Smooth muscle cell (in vitro differentiated cells): ENCODE results near the gene TMEM63B. TPM values are rescaled to one million over a fixed set of nuclear protein-coding genes. Genes with fewer than 3 reads are reported as not detected.

Source experiments
- DNase-seq: peaks from one replicate; lab custom pipeline; 2025; ENCODE audit not compliant: unreplicated experiment; lab: John Stamatoyannopoulos, UW
- H2AFZ ChIP-seq: fragments of 200-600 bp; sonication (generic); 2 replicates; pipeline ENCODE4 v1.6.0; 2016; ENCODE audit warnings: antibody characterized with exemption, low read depth, mild to moderate bottlenecking
- H3F3A ChIP-seq: fragments of 200-600 bp; sonication (generic); 2 replicates; pipeline ENCODE4 v1.6.0; 2017; ENCODE audit warnings: antibody characterized with exemption, low read depth
- H3K27ac ChIP-seq: fragments of 200-600 bp; sonication (generic); 2 replicates; pipeline ENCODE4 v1.5.1; 2016; ENCODE audit warnings: low read depth, mild to moderate bottlenecking
- H3K27me3 ChIP-seq: fragments of 200-600 bp; sonication (generic); 2 replicates; pipeline ENCODE4 v1.6.1; 2016; ENCODE audit warnings: low read depth, mild to moderate bottlenecking
- H3K36me3 ChIP-seq: fragments of 200-600 bp; sonication (generic); 2 replicates; pipeline ENCODE4 v1.5.1; 2016; ENCODE audit warnings: low read depth
- H3K4me1 ChIP-seq: fragments of 200-600 bp; sonication (generic); 2 replicates; pipeline ENCODE4 v1.5.1; 2016; ENCODE audit warnings: low read depth
- H3K4me2 ChIP-seq: fragments of 200-600 bp; sonication (generic); 2 replicates; pipeline ENCODE4 v1.6.0; 2016; ENCODE audit warnings: mild to moderate bottlenecking
- H3K4me3 ChIP-seq: fragments of 200-600 bp; sonication (generic); 2 replicates; pipeline ENCODE4 v1.5.1; 2016; ENCODE audit warnings: mild to moderate bottlenecking
- H3K79me2 ChIP-seq: fragments of 200-600 bp; sonication (generic); 2 replicates; pipeline ENCODE4 v1.6.0; 2016; ENCODE audit warnings: low read depth, mild to moderate bottlenecking
- H3K9ac ChIP-seq: fragments of 200-600 bp; sonication (generic); 2 replicates; pipeline ENCODE4 v1.6.0; 2016; ENCODE audit warnings: low read depth
- H3K9me3 ChIP-seq: fragments of 200-600 bp; sonication (generic); replicated peaks from 2 replicates; pipeline ENCODE4 v1.5.1; 2016; ENCODE audit warnings: low read depth
- H4K20me1 ChIP-seq: fragments of 200-600 bp; sonication (generic); 2 replicates; pipeline ENCODE4 v1.6.0; 2016; ENCODE audit warnings: low read depth
- WGBS: methylation state at CpG from one replicate; pipeline ENCODE4 v1.1.7; 2016; ENCODE audit warnings: low lambda C conversion rate; 5-methylcytosine and 5-hydroxymethylcytosine counted together
- polyA plus RNA-seq: library from polyadenylated mRNA; unstranded; fragments of >200 nt; fragmentation: Nextera tagmentation; extraction: Ambion mirVana; gene quantifications from 2 replicates; pipeline ENCODE4 v1.2.1, GENCODE V29; 2016
- total RNA-seq: library from RNA; depleted of rRNA; stranded (reverse); fragments of >200 nt; gene quantifications from 2 replicates; pipeline ENCODE4 v1.2.3, GENCODE V29; 2014
- TF ChIP-seq, protein P1 (sequence below): fragments of 200-600 bp; sonication (generic); IDR thresholded peaks from 2 replicates; pipeline ENCODE4 v1.5.1; 2017; ENCODE audit warnings: borderline replicate concordance, mild to moderate bottlenecking, antibody characterized with exemption; ENCODE audit not compliant: insufficient read depth, poor library complexity, severe bottlenecking

The TMEM63B gene
- total and polyA plus RNA-seq, 2 experiments from 2014 or later, result 10.8 to 21.2 TPM

DNA sequence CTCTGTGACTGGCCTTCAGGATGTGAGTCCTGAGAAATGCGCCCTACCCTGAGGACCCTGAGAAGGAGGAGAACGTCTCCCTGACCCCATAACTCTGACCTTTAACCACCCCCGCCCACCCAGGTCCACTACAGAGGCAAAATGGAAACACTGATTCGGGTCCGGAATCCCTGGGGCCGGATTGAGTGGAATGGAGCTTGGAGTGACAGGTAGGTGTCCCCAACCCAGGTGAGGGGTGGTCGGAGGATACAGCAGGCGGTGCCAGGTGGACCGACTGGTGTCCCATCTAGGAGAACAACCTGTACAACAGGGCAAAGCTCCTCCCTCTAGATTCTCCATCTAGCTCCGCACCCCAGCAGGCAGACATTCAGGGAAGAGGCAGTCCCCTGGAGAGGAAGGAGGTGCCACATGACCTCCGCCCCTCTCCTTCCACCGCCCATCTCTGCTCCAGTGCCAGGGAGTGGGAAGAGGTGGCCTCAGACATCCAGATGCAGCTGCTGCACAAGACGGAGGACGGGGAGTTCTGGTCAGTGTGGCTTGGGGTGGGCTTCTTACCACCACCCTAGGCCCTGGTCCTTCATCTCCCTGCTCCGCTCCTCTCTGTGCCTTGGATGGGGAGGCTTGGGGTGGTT is 48.9 kb downstream of the TMEM63B start:
- no peaks in the 10 kb centered on the region for H3K79me2 ChIP-seq
- H3K36me3 ChIP-seq, result no peaks in the 10 kb centered on the region
- H3F3A ChIP-seq, result no peaks in the 10 kb centered on the region
- H3K4me1 ChIP-seq, result no peaks in the 10 kb centered on the region
- DNase-seq, result no peak
- H3K4me2 ChIP-seq, result no peak overlapping the region
- 89% methylated on average over 15 of the region's 15 CpGs for WGBS
- H3K4me3 ChIP-seq, result no peak overlapping the region
- no peaks in the 10 kb centered on the region for H3K27me3 ChIP-seq
- no peak overlapping the region for H3K9ac ChIP-seq
- no peak overlapping the region for H2AFZ ChIP-seq
- no peaks in the 10 kb centered on the region for H3K9me3 ChIP-seq
- H4K20me1 ChIP-seq, result no peaks in the 10 kb centered on the region
- TF ChIP-seq, protein P1, sequence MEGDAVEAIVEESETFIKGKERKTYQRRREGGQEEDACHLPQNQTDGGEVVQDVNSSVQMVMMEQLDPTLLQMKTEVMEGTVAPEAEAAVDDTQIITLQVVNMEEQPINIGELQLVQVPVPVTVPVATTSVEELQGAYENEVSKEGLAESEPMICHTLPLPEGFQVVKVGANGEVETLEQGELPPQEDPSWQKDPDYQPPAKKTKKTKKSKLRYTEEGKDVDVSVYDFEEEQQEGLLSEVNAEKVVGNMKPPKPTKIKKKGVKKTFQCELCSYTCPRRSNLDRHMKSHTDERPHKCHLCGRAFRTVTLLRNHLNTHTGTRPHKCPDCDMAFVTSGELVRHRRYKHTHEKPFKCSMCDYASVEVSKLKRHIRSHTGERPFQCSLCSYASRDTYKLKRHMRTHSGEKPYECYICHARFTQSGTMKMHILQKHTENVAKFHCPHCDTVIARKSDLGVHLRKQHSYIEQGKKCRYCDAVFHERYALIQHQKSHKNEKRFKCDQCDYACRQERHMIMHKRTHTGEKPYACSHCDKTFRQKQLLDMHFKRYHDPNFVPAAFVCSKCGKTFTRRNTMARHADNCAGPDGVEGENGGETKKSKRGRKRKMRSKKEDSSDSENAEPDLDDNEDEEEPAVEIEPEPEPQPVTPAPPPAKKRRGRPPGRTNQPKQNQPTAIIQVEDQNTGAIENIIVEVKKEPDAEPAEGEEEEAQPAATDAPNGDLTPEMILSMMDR, result no peak
- no peak overlapping the region for H3K27ac ChIP-seq

DNA sequence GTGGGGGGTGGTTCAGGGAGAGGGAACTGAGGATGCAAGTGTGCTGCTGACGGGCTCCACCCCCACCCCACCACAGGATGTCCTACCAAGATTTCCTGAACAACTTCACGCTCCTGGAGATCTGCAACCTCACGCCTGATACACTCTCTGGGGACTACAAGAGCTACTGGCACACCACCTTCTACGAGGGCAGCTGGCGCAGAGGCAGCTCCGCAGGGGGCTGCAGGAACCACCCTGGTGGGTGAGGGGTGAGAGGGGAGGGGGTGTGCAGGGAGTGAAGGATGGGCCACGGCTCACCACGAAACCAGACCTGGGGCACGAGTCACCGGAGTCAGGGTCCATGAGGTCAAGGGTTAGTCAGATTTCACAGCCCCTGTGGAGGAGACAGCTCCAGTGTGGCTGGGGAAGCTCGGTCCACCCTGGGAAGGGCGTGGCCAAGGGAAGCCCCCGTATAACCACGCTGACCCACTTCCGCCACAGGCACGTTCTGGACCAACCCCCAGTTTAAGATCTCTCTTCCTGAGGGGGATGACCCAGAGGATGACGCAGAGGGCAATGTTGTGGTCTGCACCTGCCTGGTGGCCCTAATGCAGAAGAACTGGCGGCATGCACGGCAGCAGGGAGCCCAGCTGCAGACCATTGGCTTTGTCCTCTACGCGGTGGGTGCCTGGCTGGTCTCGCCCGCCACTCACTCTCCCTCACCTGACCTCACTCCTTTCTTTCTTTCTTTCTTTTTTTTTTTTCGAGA is 49.6 kb downstream of the TMEM63B start:
- no peaks in the 10 kb centered on the region for H4K20me1 ChIP-seq
- H3K27me3 ChIP-seq, result no peaks in the 10 kb centered on the region
- H3K9ac ChIP-seq, result no peak overlapping the region
- H3F3A ChIP-seq, result no peaks in the 10 kb centered on the region
- H3K4me3 ChIP-seq, result no peak overlapping the region
- no peaks in the 10 kb centered on the region for H3K9me3 ChIP-seq
- DNase-seq, result no peak
- H3K79me2 ChIP-seq, result no peaks in the 10 kb centered on the region
- H3K4me1 ChIP-seq, result no peaks in the 10 kb centered on the region
- H3K27ac ChIP-seq, result no peak overlapping the region
- TF ChIP-seq, protein P1, result no peak
- H3K4me2 ChIP-seq, result no peak overlapping the region
- H2AFZ ChIP-seq, result no peak overlapping the region
- H3K36me3 ChIP-seq, result no peaks in the 10 kb centered on the region
- WGBS, result 87% methylated on average over 23 of the region's 24 CpGs

DNA sequence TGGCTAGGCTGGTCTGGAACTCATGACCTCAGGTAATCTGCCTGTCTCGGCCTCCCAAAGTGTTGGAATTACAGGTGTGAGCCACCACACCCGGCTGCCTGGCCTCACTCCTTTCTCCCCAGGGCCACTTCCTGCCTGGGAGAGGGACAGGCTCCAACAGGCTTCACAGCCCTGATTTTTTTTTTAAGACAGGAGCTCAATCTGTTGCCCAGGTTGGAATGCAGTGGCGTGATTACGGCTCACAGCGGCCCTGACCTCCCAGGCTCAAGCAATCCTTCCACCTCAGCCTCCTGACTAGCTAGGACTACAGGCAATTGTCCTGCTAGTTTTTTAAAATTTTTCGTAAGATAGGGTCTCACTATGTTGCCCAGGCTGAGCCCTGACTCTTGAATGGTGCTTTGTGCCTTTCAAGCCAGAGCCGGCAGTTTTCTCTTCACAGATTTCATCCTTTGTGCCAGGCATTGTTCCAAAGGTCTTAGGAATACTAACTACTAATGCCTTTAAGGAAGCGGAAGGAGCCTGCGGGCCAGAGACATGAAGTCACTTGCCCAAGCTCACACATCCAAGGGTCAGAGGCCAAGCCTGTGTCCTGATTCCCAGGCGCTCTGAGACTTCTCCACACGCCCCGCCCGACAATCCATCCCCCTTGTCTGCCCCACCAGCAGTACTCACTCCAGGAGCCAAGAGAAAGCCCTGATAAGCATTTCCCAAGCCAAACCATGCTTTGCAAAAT is 50.5 kb downstream of the TMEM63B start:
- Histone ChIP-seq H3K4me2 (no peak overlapping the region), H3K4me1 (no peaks in the 10 kb centered on the region), H3K27me3 (no peaks in the 10 kb centered on the region), H3K36me3 (no peaks in the 10 kb centered on the region), H3K27ac (no peak overlapping the region), H3F3A (no peaks in the 10 kb centered on the region), H4K20me1 (no peaks in the 10 kb centered on the region), H3K9ac (no peak overlapping the region), H3K4me3 (no peak overlapping the region), H3K9me3 (no peaks in the 10 kb centered on the region), H3K79me2 (no peaks in the 10 kb centered on the region), H2AFZ (no peak overlapping the region)
- TF ChIP-seq, protein P1, result no peak
- 75% methylated on average over 13 of the region's 13 CpGs for WGBS
- no peak for DNase-seq
